ENCODE measurements around the gene UTY. TPM values are rescaled to one million over a fixed set of nuclear protein-coding genes. Genes with fewer than 3 reads are reported as not detected.

UTY gene
- total RNA-seq = 25.9 TPM in 1 of 2 replicates, not detected in the other

GRCh38 chrY:13479828-13480227, at the start of gene UTY:
UTY (minus strand) TSS chrY:13480033; CDS start chrY:13479665, 368 bp downstream.

Other genes starting within 250 kb of the UTY start
- gene TMSB4Y, start 223.9 kb upstream of the UTY start, total RNA-seq = 1.9 TPM in 1 of 2 replicates, not detected in the other